Stimulated activated CD4-positive, alpha-beta T cell treated with anti-CD3 and anti-CD28 coated beads, Interleukin-2, amount 100 ng/mL, for 4 hours (primary cell): ENCODE results near the gene CIT.

Experiments
- DNase-seq: peaks from one replicate; pipeline ENCODE4 v3.0.0-alpha.2; 2020; ENCODE audit warnings: low read depth

The CIT gene

GRCh38 chr12:119843100-119843499, 34.0 kb downstream of the CIT start:
- DNase-seq: no peak

GRCh38 chr12:119842380-119842779, 34.7 kb downstream of the CIT start:
- DNase-seq: no peak

DNA sequence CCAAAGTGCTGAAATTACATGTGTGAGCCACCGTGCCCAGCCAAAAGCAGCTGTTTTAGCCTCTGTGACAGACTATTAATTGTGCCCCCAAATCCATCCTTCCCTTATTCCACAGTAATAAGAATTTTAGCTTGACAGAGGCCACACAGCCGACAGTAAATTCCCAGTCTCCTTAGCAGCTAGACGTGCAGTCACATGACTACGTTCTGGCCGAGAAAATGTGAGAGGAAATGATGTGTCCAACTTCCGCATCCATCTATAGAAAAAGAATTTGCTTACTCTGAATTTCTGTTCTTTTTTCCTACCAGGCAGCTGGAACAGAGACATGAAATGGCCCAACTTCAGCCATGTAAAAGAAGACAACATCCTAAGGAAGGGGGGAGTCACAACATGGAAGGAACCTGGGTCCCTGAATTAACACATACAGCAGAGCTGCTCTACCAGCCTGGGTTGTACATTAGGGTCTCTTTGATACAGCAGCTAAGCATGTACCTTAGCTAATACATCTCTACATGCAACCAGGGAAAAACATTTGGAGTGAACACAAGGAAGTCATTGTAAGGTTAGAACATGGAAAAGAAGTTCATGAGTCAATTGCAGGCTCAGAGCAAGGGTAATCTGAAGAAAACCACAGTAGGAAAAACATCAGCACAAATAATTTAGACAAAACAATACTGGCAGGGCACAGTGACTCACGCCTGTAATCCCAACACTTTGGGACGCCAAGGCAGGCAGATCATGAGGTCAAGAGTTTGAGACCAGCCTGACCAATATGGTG, 35.5 kb downstream of the CIT start:
- no peak for DNase-seq

- DNase-seq: no peak
Observed at GRCh38 chr12:119840582-119840981, 36.5 kb downstream of the CIT start.

DNA sequence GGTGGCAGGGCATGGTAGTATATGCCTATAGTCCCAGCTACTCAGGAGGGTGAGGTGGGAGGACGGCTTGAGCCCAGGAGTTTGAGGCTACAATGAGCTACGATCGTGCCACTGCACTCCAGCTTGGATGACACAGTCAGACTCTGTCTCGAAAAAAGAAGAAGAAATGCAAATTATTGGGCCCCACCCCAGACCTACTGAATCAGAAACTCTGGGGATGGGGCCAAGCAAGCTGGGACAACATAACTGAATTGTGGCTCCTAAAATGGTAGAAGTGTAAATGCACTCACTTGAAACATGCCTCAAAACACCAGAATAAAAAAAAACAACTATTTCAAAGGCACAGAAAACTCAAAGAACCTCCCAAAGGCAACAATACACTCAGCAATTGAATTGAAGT, 37.0 kb downstream of the CIT start:
- DNase-seq: no peak

GRCh38 chr12:119838826-119839600, 38.1 kb downstream of the CIT start:
- no peak for DNase-seq

GRCh38 chr12:119836781-119837180, 40.3 kb downstream of the CIT start:
- DNase-seq: no peak

GRCh38 chr12:119835068-119835467, 42.1 kb downstream of the CIT start:
- DNase-seq: no peak

DNA sequence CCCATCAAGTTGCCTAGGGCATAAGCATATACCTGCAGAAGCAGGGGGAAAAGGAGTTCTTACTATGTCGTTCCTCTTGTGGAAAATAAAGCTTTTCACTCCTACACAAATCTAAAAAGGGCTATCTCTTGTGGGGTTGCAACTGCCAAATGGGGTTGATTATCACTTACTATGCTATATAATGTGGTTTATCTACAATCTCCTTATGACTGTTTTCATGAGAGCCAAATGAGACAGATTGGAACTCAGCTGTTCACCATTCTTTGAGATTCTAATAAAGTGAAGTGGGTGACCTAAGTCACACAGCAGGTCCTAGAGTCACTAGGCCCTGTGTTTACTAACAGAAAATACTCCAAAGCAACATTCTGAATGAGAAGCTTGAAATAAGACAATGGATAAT, 47.7 kb downstream of the CIT start:
- no peak for DNase-seq

- DNase-seq: no peak
Observed at GRCh38 chr12:119828300-119828699, 48.8 kb downstream of the CIT start.

GRCh38 chr12:119827760-119828159, 49.4 kb downstream of the CIT start:
- no peak for DNase-seq

DNA sequence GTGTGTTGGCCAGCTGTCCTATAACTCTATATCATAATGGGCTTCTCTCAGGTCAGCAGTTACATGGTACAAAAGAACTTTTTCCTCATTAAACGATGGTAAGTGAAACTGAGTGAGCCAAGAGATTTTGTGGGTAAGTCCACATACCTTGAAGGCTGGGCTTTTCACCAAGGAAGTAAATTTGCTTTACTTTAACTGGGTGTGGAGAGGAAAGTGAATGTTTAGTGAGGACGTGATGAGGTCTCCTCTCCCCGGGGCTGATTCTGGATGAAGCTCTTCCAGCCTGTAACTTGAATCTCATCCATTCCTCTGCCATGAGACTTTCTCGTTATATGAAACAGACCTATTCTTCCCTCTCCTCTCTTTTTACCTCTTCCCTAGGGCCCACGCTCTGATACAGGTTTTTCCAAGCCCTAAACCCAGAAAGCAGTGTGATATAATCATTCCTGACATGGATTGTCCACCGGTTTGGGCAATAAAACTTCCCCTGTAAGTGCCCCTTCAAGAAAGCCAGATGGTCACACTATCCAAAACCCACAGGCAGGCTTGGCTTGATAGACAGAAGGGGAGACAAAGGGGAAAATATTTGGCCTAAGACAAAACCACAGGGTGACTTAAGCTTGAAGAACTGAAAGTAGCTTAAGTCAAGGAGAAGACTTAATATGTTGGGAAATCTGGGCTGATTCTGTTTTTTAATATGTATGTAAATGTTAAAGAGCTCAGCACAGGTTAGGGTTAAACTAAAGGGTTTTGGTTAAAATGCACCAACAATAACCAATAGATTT, 50.3 kb downstream of the CIT start:
- no peak for DNase-seq

- DNase-seq: no peak
Observed at GRCh38 chr12:119825262-119825661, 51.9 kb downstream of the CIT start.

DNA sequence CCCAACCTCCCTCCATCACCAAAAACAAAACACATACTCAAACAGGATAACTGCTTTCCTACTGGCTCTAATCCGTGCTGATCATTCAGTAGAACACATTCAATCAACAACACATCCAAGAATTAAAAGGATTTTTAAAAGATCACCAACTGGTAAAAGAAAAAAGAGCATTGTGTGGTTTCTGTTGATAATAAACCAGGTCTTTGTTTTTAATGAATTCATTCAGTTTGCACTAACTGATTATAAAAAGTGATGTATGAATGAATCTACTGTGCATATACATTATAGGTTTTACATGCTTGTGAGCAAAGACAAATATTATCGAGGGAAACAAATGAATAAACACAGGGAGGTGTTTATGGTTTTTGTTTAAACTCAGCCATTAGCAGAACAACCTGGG, 55.1 kb downstream of the CIT start:
- DNase-seq: no peak

DNA sequence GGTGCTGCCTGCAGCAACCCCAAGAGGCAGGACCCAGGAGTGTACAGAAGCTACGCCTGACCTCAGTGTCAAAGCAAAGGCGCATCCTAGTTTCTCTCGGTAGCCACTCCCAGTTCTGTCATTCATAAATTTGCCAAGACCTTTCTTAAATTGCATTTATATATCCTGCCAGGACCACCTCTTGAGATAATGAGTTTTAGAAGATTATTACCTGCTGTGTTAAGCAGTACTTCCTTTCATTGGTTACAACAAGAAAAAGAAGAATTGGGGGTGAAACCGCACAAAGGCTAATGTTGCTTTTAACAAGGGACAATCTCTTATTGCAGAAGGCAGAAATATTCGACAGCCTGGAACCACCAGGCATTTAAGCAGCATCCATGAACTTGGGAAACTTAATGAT, 57.8 kb downstream of the CIT start:
- no peak for DNase-seq

- DNase-seq: no peak
Observed at GRCh38 chr12:119817546-119818343, 59.4 kb downstream of the CIT start.

- no peak for DNase-seq
Observed at GRCh38 chr12:119809023-119809422, 68.1 kb downstream of the CIT start.

DNA sequence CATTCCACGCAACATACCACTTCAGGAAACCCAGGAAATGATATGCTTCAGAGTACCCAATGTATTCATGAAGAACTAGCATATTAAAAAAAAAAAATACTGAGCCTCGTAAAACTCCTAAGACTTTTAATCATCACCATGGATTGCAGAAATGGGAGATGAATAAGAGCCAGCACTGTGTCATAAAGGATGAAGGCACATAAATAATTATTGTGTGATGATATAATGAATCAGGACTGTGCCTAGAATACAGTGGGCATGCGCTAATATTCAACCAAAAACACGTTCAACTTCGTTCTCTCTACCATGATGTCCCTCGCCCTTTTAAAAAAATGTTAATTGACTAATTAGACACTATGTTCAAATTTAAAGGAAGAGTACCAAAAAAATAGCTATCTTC, 68.7 kb downstream of the CIT start:
- DNase-seq: no peak

DNA sequence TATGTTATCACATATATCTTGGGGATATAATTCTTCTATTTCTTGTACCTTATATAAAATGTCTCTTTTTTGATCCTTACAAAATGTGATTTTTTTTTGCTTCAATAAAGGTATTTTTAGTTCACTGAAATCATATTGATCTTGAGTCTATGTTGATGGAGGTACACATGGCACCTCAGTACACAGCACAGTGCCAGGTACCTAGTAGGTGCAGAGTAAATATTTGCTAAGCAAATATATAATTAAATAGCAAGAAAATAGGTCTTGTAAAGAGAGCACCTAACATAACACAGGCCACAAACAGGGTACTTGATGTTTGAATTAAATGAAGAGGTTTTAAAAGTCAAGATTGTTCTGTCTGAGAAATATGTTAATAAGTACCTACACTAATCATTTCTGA, 69.7 kb downstream of the CIT start:
- DNase-seq: no peak

GRCh38 chr12:119804011-119804641, 73.0 kb downstream of the CIT start:
- DNase-seq: no peak

GRCh38 chr12:119803381-119803791, 73.7 kb downstream of the CIT start:
- DNase-seq: no peak
